GM12878 (cell line): ENCODE measurements around the gene NOL11.

ENCODE experiments used
- BCL3 ChIP-seq: IDR thresholded peaks from 2 replicates; pipeline ENCODE4 v1.6.1; 2011; ENCODE audit warnings: borderline replicate concordance, low read depth, mild to moderate bottlenecking, moderate library complexity, low read length; ENCODE audit not compliant: insufficient read depth, poor library complexity, severe bottlenecking
- CTCF ChIP-seq, 3 experiments: IDR thresholded peaks in 2 of 3; conservative IDR thresholded peaks in 1 of 3; 2 replicates each; pipeline ENCODE4 v1.5.1; 2011; ENCODE audit warnings: low read depth in 3 of 3, low read length in 3 of 3, mild to moderate bottlenecking in 3 of 3, control low read depth in 2 of 3, moderate library complexity in 2 of 3, inconsistent platforms in 1 of 3, mixed read lengths in 1 of 3; ENCODE audit not compliant: control insufficient read depth in 2 of 3, insufficient read depth in 1 of 3; ENCODE audit errors: extremely low read depth in 1 of 3
- HSF1 ChIP-seq: fragments of 150-350 bp; IDR thresholded peaks from 2 replicates; pipeline ENCODE4 v1.6.1; 2014; ENCODE audit warnings: mild to moderate bottlenecking, low read depth, low read length
- NRF1 ChIP-seq: conservative IDR thresholded peaks from 2 replicates; pipeline ENCODE4 v1.6.1; 2011; ENCODE audit warnings: mild to moderate bottlenecking, low read depth, low read length, improper control_type of control experiment
- PKNOX1 ChIP-seq: fragments of 450-650 bp; IDR thresholded peaks from 2 replicates; pipeline ENCODE4 v1.6.1; 2016; ENCODE audit warnings: mild to moderate bottlenecking
- POLR2A ChIP-seq: IDR thresholded peaks from 2 replicates; pipeline ENCODE4 v1.6.1; 2011; ENCODE audit warnings: low read depth, mild to moderate bottlenecking, low read length
- ZZZ3 ChIP-seq: IDR thresholded peaks from 2 replicates; pipeline ENCODE4 v1.6.1; 2011; ENCODE audit warnings: low read depth; ENCODE audit not compliant: control insufficient read depth, insufficient read length

GRCh38 chr17:67671493-67671892, 46.2 kb upstream of the NOL11 start:
- TF ChIP-seq BCL3 (no peak), PKNOX1 (no peak), POLR2A (no peak), NRF1 (no peak), CTCF (IDR thresholded peaks at IDR 0.05 in 2 of 3, conservative IDR thresholded peaks at IDR 0.05 in 1 of 3; ENCODE audit: control insufficient read depth in 2 of 3, extremely low read depth in 1 of 3, insufficient read depth in 1 of 3, low read depth in 3 of 3, low read length in 3 of 3) (no peak), HSF1 (no peak), ZZZ3 (no peak)
